Peyer's patch (tissue), 4 donors: ENCODE measurements around the gene AP5M1. TPM values are rescaled to one million over a fixed set of nuclear protein-coding genes. Genes with fewer than 3 reads are reported as not detected.

Source experiments
- DNase-seq, 3 donors: peaks; one replicate each; pipeline ENCODE4 v3.0.0-alpha.2; 2017 to 2019
- H3K27ac ChIP-seq, 4 donors: fragments of 200-600 bp; sonication (generic); one replicate each; pipeline ENCODE4 v1.5.1; 2016 to 2019
- H3K27me3 ChIP-seq, 2 donors: fragments of 200-600 bp; sonication (generic); one replicate each; pipeline ENCODE4 v1.5.1; 2019
- H3K36me3 ChIP-seq, 3 donors: fragments of 200-600 bp; sonication (generic); one replicate each; pipeline ENCODE4 v1.5.1; 2016 to 2019
- H3K4me1 ChIP-seq, 4 donors: fragments of 200-600 bp; sonication (generic); one replicate each; pipeline ENCODE4 v1.5.1; 2016 to 2019
- H3K4me3 ChIP-seq, 4 donors: fragments of 200-600 bp; sonication (generic); 1 replicate in 3 of 4; 2 replicates in 1 of 4; pipeline ENCODE4 v1.5.1; 2016 to 2019; ENCODE audit warnings: mild to moderate bottlenecking in 1 of 4
- H3K9me3 ChIP-seq, 4 donors: fragments of 200-600 bp; sonication (generic); one replicate each; pipeline ENCODE4 v1.5.1; 2016 to 2019; ENCODE audit warnings: mild to moderate bottlenecking in 1 of 4
- POLR2A ChIP-seq, 2 donors: fragments of 450-650 bp; IDR thresholded peaks; one replicate each; pipeline ENCODE4 v1.5.1; 2017; ENCODE audit warnings: antibody characterized with exemption in 2 of 2, mild to moderate bottlenecking in 2 of 2, moderate library complexity in 2 of 2
- total RNA-seq, 4 donors: library from RNA; depleted of rRNA; stranded (reverse); fragments of >200 nt; gene quantifications; one replicate each; pipeline ENCODE4 v1.1.0, GENCODE V29; 2016
- TF ChIP-seq, protein P1 (sequence below), 6 experiments: fragments of 450-650 bp in 4 of 6; fragments of 200-600 bp in 2 of 6; sonication (generic) in 1 of 6; IDR thresholded peaks; one replicate each; pipeline ENCODE4 v1.5.1; 2017 to 2019; ENCODE audit warnings: antibody characterized with exemption in 6 of 6, mild to moderate bottlenecking in 3 of 6, moderate library complexity in 1 of 6

The AP5M1 gene
- total RNA-seq, 4 donors from 2014 or later: 39.6 to 74.3 (median 44.1) TPM

GRCh38 chr14:57293866-57294837 is 25.4 kb downstream of the AP5M1 start:
- DNase-seq: no peak

DNA sequence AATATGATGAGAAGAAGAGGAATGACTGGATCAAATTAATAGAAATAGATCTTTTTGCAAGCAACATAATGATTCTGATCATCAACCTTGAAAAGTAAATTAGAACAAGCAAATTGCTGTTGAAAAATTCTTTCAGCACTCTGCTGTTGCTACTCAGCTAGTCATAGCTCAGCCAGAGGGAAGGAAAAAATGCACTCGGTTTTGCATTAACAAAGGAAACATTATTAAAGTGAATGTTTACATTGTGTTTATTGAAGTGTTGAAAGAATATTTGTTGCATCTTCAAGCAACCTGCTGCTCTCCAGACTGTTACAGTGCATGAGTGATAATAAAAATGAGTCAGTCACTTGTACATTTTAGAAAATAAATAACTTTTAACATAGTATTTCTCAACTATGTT is 26.5 kb downstream of the AP5M1 start:
- Histone ChIP-seq H3K36me3 (no peaks in the 10 kb centered on the region), H3K27ac (no peak overlapping the region), H3K4me1 (peaks cover 0 to 4% (median 0%) of the 10 kb centered on the region in 4 donors), H3K4me3 (no peak overlapping the region), H3K27me3 (no peaks in the 10 kb centered on the region), H3K9me3 (no peaks in the 10 kb centered on the region)
- DNase-seq: no peak
- TF ChIP-seq, protein P1, sequence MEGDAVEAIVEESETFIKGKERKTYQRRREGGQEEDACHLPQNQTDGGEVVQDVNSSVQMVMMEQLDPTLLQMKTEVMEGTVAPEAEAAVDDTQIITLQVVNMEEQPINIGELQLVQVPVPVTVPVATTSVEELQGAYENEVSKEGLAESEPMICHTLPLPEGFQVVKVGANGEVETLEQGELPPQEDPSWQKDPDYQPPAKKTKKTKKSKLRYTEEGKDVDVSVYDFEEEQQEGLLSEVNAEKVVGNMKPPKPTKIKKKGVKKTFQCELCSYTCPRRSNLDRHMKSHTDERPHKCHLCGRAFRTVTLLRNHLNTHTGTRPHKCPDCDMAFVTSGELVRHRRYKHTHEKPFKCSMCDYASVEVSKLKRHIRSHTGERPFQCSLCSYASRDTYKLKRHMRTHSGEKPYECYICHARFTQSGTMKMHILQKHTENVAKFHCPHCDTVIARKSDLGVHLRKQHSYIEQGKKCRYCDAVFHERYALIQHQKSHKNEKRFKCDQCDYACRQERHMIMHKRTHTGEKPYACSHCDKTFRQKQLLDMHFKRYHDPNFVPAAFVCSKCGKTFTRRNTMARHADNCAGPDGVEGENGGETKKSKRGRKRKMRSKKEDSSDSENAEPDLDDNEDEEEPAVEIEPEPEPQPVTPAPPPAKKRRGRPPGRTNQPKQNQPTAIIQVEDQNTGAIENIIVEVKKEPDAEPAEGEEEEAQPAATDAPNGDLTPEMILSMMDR (IDR thresholded peaks at IDR 0.05): no peak
- TF ChIP-seq POLR2A (IDR thresholded peaks at IDR 0.05): no peak

More at GRCh38 chr14:57293866-57294837, 25.4 kb downstream of the AP5M1 start:
- peaks cover 0 to 4% (median 0%) of the 10 kb centered on the region in 3 donors for H3K36me3 ChIP-seq
- H3K4me3 ChIP-seq: no peak overlapping the region
- H3K27me3 ChIP-seq: no peaks in the 10 kb centered on the region
- H3K4me1 ChIP-seq: peaks cover 0 to 4% (median 0%) of the 10 kb centered on the region in 4 donors
- TF ChIP-seq, protein P1 (IDR thresholded peaks at IDR 0.05): peak in 3 of 6 experiments; percentile 4 to 34 (median 22)
- TF ChIP-seq POLR2A (IDR thresholded peaks at IDR 0.05): no peak
- H3K9me3 ChIP-seq: no peaks in the 10 kb centered on the region
- no peak overlapping the region for H3K27ac ChIP-seq

- Histone ChIP-seq H3K27ac (no peak overlapping the region), H3K4me1 (no peaks in the 10 kb centered on the region), H3K4me3 (no peak overlapping the region), H3K27me3 (no peaks in the 10 kb centered on the region), H3K36me3 (no peaks in the 10 kb centered on the region), H3K9me3 (no peaks in the 10 kb centered on the region)
- TF ChIP-seq POLR2A (IDR thresholded peaks at IDR 0.05): no peak
- TF ChIP-seq, protein P1 (IDR thresholded peaks at IDR 0.05): no peak
- DNase-seq: no peak
These were observed 29.1 kb downstream of the AP5M1 start for GRCh38 chr14:57297852-57298251.

DNA sequence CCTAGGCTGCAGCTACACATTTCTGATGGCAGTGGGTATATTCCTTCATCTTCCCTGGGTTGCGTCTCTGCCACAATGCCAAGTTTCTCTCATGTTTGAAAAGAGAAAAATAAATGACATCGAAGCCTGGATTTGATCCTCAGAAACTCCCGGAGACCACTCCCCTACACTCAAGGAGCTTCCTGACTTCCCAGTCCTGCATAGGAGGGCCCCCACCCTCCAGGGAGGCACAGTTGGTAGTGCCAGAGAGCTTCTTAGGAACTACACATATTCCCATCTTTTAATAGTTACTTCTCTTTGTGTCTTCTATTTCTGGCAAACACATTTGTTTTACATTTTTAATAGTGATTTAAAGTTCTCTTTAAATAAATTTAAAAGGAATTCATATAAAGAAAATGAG is 30.7 kb downstream of the AP5M1 start:
- H3K4me1 ChIP-seq: no peaks in the 10 kb centered on the region

DNA sequence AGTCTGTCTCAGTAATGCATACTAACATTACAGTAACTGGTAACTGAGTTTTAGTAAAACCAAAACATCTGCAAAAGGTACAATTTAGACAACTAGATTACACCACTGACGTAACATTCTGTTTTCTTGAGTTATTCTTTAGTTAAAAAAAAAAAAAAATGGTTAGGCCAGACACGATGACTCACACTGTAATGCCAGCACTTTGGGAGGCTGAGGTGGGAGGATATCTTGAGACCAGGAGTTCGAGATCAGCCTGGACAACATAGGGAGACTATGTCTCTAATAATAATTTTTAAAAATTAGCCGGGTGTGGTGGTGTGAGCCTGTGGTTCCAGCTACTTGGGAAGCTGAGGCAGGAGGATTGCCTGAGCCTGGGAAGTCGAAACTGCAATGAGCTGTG is 34.1 kb downstream of the AP5M1 start:
- TF ChIP-seq POLR2A (IDR thresholded peaks at IDR 0.05): no peak
- TF ChIP-seq, protein P1 (IDR thresholded peaks at IDR 0.05): no peak
- no peak for DNase-seq

More for the DNA sequence above, 30.7 kb downstream of the AP5M1 start:
- no peak overlapping the region for H3K27ac ChIP-seq
- no peak for DNase-seq
- H3K27me3 ChIP-seq: no peaks in the 10 kb centered on the region
- TF ChIP-seq, protein P1 (IDR thresholded peaks at IDR 0.05): no peak
- TF ChIP-seq POLR2A (IDR thresholded peaks at IDR 0.05): no peak
- H3K9me3 ChIP-seq: no peaks in the 10 kb centered on the region
- no peaks in the 10 kb centered on the region for H3K36me3 ChIP-seq
- no peak overlapping the region for H3K4me3 ChIP-seq

More for the DNA sequence above, 34.1 kb downstream of the AP5M1 start:
- Histone ChIP-seq H3K9me3 (no peaks in the 10 kb centered on the region), H3K27me3 (no peaks in the 10 kb centered on the region), H3K4me1 (no peaks in the 10 kb centered on the region), H3K36me3 (no peaks in the 10 kb centered on the region), H3K27ac (no peak overlapping the region), H3K4me3 (no peak overlapping the region)
